Keratinocyte (primary cell): ENCODE results near the gene NPM1. TPM values are rescaled to one million over a fixed set of nuclear protein-coding genes. Genes with fewer than 3 reads are reported as not detected.

Source experiments
- DNase-seq: peaks from one replicate; pipeline ENCODE4 v3.0.0-alpha.2; 2011; ENCODE audit warnings: low read depth, missing footprints, low spot score
- FAIRE-seq: peaks from 2 replicates; lab custom pipeline; 2011; peaks lifted over from hg19 to GRCh38; lab: Jason Lieb, UNC
- H2AFZ ChIP-seq: 2 replicates; pipeline ENCODE4 v1.6.0; 2012; ENCODE audit warnings: low read length, control low read depth, inconsistent platforms; ENCODE audit not compliant: control insufficient read depth
- H3K27ac ChIP-seq: 2 replicates; pipeline ENCODE4 v1.5.1; 2011; ENCODE audit warnings: low read length; ENCODE audit not compliant: control insufficient read depth, insufficient read depth
- H3K27me3 ChIP-seq: 3 replicates; pipeline ENCODE4 v1.6.0; 2011; ENCODE audit warnings: low read length; ENCODE audit not compliant: control insufficient read depth, insufficient read depth; ENCODE audit errors: extremely low read depth
- H3K36me3 ChIP-seq, 2 experiments: 2 replicates in 1 of 2; 3 replicates in 1 of 2; pipeline ENCODE4 v1.5.1; 2011; ENCODE audit warnings: low read length in 2 of 2, mild to moderate bottlenecking in 1 of 2; ENCODE audit not compliant: control insufficient read depth in 2 of 2, insufficient read depth in 2 of 2; ENCODE audit errors: extremely low read depth in 1 of 2
- H3K4me1 ChIP-seq: 3 replicates; pipeline ENCODE4 v1.5.1; 2011; ENCODE audit warnings: low read length; ENCODE audit not compliant: control insufficient read depth, insufficient read depth; ENCODE audit errors: extremely low read depth
- H3K4me2 ChIP-seq: 3 replicates; pipeline ENCODE4 v1.6.0; 2011; ENCODE audit warnings: low read depth, low read length; ENCODE audit not compliant: control insufficient read depth, insufficient read depth; ENCODE audit errors: extremely low read depth
- H3K4me3 ChIP-seq, 3 experiments: fragments of 200-600 bp in 1 of 3; sonication (generic) in 1 of 3; 2 replicates in 2 of 3; 3 replicates in 1 of 3; pipeline ENCODE4 v1.5.1; 2011 to 2016; ENCODE audit warnings: low read length in 3 of 3, mild to moderate bottlenecking in 3 of 3, control low read depth in 2 of 3, inconsistent platforms in 1 of 3, low read depth in 1 of 3, mixed read lengths in 1 of 3, mixed run types in 1 of 3, moderate library complexity in 1 of 3; ENCODE audit not compliant: control insufficient read depth in 2 of 3, insufficient read depth in 2 of 3; ENCODE audit errors: extremely low read depth in 1 of 3
- H3K79me2 ChIP-seq: 2 replicates; pipeline ENCODE4 v1.6.0; 2012; ENCODE audit warnings: low read length; ENCODE audit not compliant: control insufficient read depth, insufficient read depth
- H3K9ac ChIP-seq: 3 replicates; pipeline ENCODE4 v1.6.0; 2011; ENCODE audit warnings: low read length; ENCODE audit not compliant: control insufficient read depth, insufficient read depth; ENCODE audit errors: extremely low read depth
- H3K9me1 ChIP-seq: 3 replicates; pipeline ENCODE4 v1.6.0; 2011; ENCODE audit warnings: low read length; ENCODE audit not compliant: control insufficient read depth, insufficient read depth; ENCODE audit errors: extremely low read depth
- H3K9me3 ChIP-seq: 2 replicates; pipeline ENCODE4 v1.5.1; 2012; ENCODE audit warnings: low read depth, low read length; ENCODE audit not compliant: control insufficient read depth
- H4K20me1 ChIP-seq: 3 replicates; pipeline ENCODE4 v1.6.0; 2011; ENCODE audit warnings: low read length; ENCODE audit not compliant: control insufficient read depth, insufficient read depth; ENCODE audit errors: extremely low read depth
- EZH2 ChIP-seq: IDR thresholded peaks from one replicate; pipeline ENCODE4 v1.6.1; 2012; ENCODE audit warnings: inconsistent platforms, mild to moderate bottlenecking, low read length, moderate library complexity
- dilution Hi-C: fragments of 300-500 bp; cut with MboI; formaldehyde crosslinking; loops from one replicate; pipeline ENCODE4 v1.7.0; 2020; ENCODE audit warnings: low sequenced_read_pairs; ENCODE audit not compliant: extremely low pct_ligation_motif_present
- polyA plus RNA-seq, 5 experiments: library from polyadenylated mRNA; depleted of rRNA in 3 of 5; stranded (reverse) in 3 of 5; stranded (forward) in 1 of 5; unstranded in 1 of 5; fragments of >200 nt; gene quantifications; 1 replicate in 1 of 5; 2 replicates in 3 of 5; 3 replicates in 1 of 5; pipeline versions ENCODE4 v1.2.1 to v1.2.3, GENCODE V29; 2011 to 2012; ENCODE audit warnings: missing spikeins in 2 of 5, low read depth in 1 of 5, low replicate concordance in 1 of 5
- TF ChIP-seq, protein P1 (sequence below), 3 experiments: IDR thresholded peaks in 1 of 3; conservative IDR thresholded peaks in 1 of 3; optimal IDR thresholded peaks in 1 of 3; 2 replicates in 2 of 3; 3 replicates in 1 of 3; pipeline versions ENCODE3 to v1.5.1; 2011; ENCODE audit warnings: low read length in 3 of 3, mild to moderate bottlenecking in 3 of 3, moderate library complexity in 2 of 3, control low read depth in 1 of 3, inconsistent platforms in 1 of 3; ENCODE audit not compliant: insufficient read depth in 2 of 3; ENCODE audit errors: extremely low read depth in 1 of 3

NPM1 gene
- polyA plus RNA-seq, 1 donor (not counting 4 experiments of a cell fraction or from before 2014, with no cell fraction given), result 2,398 TPM

DNA sequence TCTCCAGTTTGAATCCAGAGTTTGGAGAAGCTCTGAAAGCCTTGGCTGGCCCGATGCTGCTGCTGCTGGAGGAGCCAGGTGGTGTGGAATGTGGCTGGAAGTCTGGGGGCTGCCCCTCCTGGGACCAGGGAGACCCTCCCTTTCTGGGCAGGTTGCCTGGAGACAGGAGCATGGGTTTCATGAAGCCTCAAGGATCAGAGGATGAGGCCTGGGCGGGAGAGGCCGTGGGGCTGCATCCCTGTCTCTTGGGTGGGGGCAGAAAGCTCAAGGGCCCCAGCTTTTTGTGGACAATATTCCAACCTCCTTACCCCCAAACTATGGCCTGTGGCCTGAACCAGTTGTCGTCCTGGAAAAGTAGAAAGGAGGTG is 41.9 kb downstream of the NPM1 start:
- Histone ChIP-seq H3K36me3 (no peaks in the 10 kb centered on the region), H3K9me1 (no peaks in the 10 kb centered on the region), H3K79me2 (no peaks in the 10 kb centered on the region), H4K20me1 (no peaks in the 10 kb centered on the region), H3K4me2 (no peak overlapping the region), H3K9ac (no peak overlapping the region), H2AFZ (no peak overlapping the region), H3K27me3 (no peaks in the 10 kb centered on the region), H3K4me1 (no peaks in the 10 kb centered on the region), H3K4me3 (no peak overlapping the region), H3K27ac (no peak overlapping the region), H3K9me3 (no peaks in the 10 kb centered on the region)
- FAIRE-seq, result no peak
- dilution Hi-C loops, result no loop called here
- DNase-seq, result no peak
- TF ChIP-seq EZH2, result no peak
- TF ChIP-seq, protein P1, sequence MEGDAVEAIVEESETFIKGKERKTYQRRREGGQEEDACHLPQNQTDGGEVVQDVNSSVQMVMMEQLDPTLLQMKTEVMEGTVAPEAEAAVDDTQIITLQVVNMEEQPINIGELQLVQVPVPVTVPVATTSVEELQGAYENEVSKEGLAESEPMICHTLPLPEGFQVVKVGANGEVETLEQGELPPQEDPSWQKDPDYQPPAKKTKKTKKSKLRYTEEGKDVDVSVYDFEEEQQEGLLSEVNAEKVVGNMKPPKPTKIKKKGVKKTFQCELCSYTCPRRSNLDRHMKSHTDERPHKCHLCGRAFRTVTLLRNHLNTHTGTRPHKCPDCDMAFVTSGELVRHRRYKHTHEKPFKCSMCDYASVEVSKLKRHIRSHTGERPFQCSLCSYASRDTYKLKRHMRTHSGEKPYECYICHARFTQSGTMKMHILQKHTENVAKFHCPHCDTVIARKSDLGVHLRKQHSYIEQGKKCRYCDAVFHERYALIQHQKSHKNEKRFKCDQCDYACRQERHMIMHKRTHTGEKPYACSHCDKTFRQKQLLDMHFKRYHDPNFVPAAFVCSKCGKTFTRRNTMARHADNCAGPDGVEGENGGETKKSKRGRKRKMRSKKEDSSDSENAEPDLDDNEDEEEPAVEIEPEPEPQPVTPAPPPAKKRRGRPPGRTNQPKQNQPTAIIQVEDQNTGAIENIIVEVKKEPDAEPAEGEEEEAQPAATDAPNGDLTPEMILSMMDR (optimal IDR thresholded peaks at IDR 0.05 in 1 of 3, IDR thresholded peaks at IDR 0.05 in 1 of 3, conservative IDR thresholded peaks at IDR 0.05 in 1 of 3; ENCODE audit: extremely low read depth in 1 of 3, insufficient read depth in 2 of 3, low read length in 3 of 3), result no peak

DNA sequence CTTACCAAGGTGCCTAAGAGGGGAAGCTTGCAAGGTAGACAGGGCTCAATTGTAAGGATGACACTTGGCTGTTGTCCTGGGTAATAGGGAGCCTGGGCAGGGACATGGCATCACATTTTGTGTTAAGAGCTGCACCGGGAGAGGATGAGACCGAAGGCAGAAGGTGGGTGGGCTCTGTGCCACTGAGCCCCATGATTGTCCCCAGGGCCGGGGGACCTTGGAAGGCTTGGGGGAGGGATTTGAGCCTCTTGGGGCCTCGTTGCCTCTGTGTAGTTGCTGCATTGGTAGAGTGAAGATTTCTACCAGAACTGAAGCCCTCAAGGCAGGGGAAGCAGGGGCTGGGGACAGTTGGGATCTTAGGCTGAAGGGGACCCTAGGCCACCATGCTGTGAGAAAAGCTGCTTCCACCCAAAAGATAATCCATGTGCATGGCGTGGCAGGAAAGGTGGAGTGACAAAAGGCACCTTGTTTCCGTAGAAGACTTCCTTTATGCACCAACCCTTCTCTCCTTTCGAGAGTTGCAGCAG is 43.7 kb downstream of the NPM1 start:
- no peaks in the 10 kb centered on the region for H3K27me3 ChIP-seq
- no peaks in the 10 kb centered on the region for H3K36me3 ChIP-seq
- no peak overlapping the region for H3K9ac ChIP-seq
- H2AFZ ChIP-seq, result no peak overlapping the region
- no peaks in the 10 kb centered on the region for H4K20me1 ChIP-seq
- H3K4me2 ChIP-seq, result no peak overlapping the region
- H3K4me1 ChIP-seq, result no peaks in the 10 kb centered on the region
- FAIRE-seq (no peak), DNase-seq (no peak)
- H3K79me2 ChIP-seq, result no peaks in the 10 kb centered on the region
- no peak overlapping the region for H3K4me3 ChIP-seq
- H3K27ac ChIP-seq, result no peak overlapping the region
- H3K9me3 ChIP-seq, result no peaks in the 10 kb centered on the region
- TF ChIP-seq EZH2, result no peak
- TF ChIP-seq, protein P1 (optimal IDR thresholded peaks at IDR 0.05 in 1 of 3, IDR thresholded peaks at IDR 0.05 in 1 of 3, conservative IDR thresholded peaks at IDR 0.05 in 1 of 3; ENCODE audit: extremely low read depth in 1 of 3, insufficient read depth in 2 of 3, low read length in 3 of 3), result no peak
- dilution Hi-C loops, result no loop called here
- no peaks in the 10 kb centered on the region for H3K9me1 ChIP-seq
